Inflammatory macrophage treated with lipopolysaccharide for 4 hours (primary cell): ENCODE measurements around the gene TCHH.
"Not testable (repeated sequence)": the region's sequence is repeated elsewhere in the genome, so short reads cannot be mapped to it uniquely, and the experiment has no call there.

Experiments
- DNase-seq: peaks from one replicate; pipeline ENCODE4 v3.0.0-alpha.2; 2020

The TCHH gene, protein sequence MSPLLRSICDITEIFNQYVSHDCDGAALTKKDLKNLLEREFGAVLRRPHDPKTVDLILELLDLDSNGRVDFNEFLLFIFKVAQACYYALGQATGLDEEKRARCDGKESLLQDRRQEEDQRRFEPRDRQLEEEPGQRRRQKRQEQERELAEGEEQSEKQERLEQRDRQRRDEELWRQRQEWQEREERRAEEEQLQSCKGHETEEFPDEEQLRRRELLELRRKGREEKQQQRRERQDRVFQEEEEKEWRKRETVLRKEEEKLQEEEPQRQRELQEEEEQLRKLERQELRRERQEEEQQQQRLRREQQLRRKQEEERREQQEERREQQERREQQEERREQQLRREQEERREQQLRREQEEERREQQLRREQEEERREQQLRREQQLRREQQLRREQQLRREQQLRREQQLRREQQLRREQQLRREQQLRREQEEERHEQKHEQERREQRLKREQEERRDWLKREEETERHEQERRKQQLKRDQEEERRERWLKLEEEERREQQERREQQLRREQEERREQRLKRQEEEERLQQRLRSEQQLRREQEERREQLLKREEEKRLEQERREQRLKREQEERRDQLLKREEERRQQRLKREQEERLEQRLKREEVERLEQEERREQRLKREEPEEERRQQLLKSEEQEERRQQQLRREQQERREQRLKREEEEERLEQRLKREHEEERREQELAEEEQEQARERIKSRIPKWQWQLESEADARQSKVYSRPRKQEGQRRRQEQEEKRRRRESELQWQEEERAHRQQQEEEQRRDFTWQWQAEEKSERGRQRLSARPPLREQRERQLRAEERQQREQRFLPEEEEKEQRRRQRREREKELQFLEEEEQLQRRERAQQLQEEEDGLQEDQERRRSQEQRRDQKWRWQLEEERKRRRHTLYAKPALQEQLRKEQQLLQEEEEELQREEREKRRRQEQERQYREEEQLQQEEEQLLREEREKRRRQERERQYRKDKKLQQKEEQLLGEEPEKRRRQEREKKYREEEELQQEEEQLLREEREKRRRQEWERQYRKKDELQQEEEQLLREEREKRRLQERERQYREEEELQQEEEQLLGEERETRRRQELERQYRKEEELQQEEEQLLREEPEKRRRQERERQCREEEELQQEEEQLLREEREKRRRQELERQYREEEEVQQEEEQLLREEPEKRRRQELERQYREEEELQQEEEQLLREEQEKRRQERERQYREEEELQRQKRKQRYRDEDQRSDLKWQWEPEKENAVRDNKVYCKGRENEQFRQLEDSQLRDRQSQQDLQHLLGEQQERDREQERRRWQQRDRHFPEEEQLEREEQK (N-terminal part only)

DNA sequence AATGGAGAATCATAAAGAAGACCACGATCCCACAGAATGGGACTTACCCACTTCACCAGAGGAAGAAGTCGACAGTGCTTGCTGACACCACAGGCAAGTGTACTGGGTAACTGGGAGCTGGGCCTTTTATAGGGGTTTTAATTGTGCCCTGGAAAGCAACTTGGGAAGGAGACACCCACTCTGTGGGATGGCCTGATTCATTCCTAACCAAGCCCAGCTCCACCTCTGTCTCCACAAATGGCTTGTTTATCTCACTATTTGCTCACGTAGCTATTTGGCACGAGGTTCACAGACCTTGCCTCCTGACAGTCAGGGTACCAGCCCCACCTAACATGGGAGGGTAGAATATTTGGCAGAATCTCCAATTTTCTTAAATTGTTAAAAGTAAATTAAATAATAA is at the start of gene TCHH:
TCHH (minus strand) TSS at position 101 of the 400 bp plus-strand sequence. CDS start 1,364 bp downstream, outside the sequence.
- no peak for DNase-seq

DNA sequence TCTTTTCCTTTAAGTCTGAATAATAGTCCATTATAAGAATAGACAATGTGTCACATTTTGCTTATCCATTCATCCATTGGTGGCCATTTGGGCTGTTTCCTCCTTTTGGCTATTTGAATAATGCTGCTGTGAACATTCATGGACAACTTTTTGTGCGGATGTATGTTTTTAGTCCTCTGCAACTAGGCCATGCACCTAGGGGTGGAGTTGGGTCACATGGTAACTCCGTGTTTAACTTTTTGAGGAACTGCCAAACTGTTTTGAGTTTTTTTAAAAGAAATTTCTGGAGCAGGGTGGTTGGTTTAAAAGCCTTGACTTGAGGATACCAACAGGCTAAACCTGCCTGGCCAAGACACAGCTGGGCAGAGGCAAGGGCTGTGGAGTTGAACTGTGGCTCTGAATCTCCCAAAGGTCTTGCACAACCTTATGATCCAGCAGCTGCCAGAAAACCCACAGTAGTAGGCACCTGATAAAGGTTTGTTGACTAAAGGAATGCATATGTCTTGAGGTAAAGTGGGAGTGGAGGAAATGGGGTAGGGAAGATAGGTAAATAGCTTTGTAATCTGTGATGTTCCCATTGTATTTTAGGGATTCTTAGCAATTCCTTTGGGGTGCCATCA is 49.4 kb upstream of the TCHH start:
- DNase-seq: no peak

DNA sequence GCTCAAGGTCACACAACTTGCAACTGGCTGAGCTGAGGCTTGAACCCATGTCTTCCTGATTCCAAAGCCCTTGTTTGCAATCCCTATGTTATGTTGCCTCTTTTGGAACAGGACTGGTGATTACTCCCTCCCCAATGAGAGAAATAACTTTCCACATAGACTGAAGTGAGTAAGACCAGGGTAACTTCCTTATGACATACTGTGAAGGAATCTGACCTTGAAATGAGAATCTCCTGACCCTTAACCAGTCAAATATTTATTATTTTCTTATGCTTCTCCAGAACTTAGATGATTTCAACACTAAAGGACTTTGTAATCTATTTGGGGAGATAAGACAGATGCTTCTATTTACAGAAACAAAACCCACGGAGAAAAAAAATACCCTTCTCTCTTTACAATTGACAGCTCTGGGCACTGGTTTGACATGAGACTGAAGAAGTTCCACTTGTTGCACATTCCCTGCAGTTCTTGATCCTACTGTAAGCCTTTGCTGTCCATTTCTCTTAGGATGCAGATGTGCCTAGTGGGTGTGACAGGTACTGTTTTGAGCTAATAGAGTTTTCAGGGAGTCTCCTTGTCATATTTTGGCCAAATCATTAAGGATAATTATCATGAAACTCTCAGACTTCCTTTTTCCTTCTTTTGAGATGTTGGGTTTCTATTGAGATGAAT is 47.7 kb upstream of the TCHH start:
- peak; percentile 85 for DNase-seq

DNA sequence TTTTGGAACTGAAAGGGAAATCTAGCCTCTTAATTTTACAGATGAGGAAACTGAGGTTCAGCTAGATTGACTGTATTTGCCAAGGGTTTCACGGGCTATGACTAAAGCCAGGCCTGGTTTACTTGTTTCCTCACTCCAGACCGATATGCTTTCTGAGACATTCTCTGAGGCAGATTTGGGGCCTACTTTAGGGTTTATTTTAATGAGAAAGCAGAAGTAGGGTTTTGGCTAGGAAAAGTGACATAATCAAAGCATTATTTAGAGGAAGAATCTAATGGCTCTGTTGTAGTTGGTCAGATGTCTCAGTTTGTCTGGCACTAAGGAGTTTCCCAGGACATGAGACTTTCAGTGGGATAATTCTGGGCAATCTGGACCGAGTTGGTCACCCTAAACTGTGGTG is 45.3 kb upstream of the TCHH start:
- peak; percentile 94 for DNase-seq

DNA sequence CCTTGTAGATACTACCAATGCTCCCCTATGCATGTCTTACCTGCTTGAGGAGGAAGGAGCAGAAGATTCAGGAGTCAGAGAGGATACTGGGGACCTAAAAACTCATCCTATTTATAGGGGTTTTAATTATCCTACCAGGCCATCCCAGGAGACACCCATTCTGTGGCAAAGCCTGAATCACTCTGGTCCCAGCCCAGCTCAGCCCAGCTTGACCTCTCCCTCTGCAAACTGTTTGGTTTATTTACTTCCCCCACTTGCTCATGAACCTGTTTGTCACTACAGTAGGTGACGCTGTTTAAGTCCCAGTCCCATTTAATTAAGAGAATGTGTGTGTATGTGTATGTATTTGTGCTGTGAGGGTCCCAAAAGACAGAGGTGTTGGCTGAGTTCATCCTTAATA is 43.9 kb upstream of the TCHH start, which contains the start of gene RPTN:
RPTN (minus strand) TSS at position 85 of the 400 bp plus-strand sequence. CDS start 1,339 bp downstream, outside the sequence.
- no peak for DNase-seq

DNA sequence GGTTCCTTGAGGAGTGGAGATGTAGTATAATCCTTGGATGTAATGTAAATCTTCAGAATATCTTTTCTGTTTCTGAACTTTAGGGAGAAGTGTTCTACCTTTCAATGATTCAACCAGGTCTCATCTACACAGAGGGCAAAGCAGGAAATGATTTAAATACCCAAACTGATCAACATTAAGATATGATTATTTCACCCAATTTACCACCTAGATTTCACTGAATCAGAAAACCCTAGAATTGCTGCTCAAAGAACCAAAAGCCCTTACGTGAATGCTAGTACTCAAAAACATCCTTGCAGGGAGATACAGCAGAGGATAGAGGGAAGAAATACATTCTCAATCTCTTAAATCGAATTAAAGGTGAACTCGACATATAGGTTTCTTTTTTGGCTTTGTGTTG is 38.8 kb upstream of the TCHH start:
- DNase-seq: no peak

DNA sequence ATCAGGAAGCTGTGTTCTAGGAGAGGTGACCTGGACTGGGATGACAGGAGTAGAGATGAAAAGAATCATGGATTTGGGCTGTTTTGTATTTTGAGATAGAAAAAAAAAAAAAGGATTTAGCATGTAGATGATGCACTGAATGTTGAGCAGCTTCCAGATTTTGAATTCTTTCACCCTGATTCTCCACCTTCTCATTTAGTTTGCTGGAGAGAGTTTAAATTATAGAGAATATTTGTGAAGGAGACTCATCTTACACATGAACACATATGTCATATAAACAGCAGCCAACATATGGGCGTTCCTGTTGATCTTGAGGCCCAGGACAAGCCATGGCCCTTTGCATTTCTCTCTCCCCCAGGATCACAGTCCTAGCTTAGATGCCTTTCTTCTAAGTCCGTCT is 36.4 kb upstream of the TCHH start:
- no peak for DNase-seq

DNA sequence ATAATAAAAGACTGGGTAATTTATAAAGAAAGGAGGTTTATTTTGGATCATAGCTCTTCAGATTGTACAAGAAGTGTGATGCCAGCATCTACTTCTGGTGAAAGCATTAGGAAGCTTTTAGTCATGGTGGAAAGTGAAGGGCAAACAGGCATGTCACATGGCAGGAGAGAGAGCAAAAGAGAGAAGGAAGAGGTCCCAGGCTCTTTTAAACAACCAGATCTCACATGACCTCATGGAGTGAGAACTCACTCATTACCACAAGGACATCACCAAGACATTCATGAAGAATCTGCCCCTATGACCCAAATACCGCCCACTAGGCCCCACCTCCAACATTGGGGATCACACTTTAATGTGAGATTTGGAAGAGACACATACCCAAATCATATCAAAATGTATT is 33.7 kb upstream of the TCHH start:
- DNase-seq: peak; percentile 57

DNA sequence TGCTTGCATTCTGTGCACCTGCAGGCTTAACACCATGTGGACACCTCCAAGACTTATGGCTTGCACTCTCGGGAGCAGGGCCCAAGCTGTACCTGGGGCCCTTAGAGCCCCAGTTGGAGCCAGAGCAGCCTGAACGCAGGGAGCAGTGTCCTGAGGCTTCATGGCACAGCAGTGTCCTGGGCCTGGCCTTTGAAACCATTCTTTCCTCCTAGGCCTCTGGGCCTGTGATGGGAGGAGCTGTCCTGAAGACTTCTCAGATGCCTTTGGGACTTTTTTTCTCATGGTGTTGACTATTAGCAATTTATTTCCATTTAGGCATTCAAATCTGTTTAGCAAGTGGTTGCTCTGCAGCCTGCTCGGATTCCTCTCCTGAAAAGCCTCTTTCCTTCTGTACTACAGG is 32.8 kb upstream of the TCHH start:
- no peak for DNase-seq

DNA sequence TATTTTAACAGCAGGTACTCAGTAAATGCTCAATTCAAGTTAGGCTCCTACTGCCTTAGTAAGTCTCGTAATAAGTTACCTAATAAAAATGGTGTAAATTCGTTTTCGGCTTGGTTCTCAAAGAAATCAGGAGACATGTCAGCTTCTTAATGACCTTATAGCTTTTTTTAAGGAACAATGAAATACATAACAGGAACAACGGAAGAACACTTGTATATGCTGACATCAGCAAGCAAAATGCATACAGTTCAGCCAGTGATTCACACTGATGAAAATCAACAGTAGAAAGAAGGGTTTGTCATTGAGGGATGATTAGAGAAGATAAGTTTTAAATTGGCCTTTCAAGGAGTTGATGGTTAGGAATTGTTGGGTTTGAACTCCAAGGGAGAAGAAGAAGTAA is 30.5 kb upstream of the TCHH start:
- DNase-seq: peak; percentile 55

DNA sequence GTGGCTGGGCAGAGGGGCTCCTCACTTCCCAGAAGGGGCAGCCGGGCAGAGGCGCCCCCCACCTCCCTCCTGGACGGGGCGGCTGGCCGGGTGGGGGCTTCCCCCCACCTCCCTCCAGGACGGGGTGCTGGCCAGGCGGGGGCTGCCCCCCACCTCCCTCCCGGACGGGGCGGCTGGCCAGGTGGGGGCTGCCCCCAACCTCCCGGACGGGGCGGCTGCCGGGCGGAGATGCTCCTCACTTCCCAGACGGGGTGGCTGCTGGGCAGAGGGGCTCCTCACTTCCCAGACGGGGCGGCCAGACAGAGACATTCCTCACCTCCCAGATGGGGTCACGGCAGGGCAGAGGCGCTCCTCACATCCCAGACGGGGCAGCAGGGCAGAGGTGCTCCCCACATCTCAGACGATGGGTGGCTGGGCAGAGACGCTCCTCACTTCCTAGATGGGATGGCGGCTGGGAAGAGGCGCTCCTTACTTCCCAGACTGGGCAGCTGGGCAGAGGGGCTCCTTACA is 29.5 kb upstream of the TCHH start:
- not testable (repeated sequence) for DNase-seq

DNA sequence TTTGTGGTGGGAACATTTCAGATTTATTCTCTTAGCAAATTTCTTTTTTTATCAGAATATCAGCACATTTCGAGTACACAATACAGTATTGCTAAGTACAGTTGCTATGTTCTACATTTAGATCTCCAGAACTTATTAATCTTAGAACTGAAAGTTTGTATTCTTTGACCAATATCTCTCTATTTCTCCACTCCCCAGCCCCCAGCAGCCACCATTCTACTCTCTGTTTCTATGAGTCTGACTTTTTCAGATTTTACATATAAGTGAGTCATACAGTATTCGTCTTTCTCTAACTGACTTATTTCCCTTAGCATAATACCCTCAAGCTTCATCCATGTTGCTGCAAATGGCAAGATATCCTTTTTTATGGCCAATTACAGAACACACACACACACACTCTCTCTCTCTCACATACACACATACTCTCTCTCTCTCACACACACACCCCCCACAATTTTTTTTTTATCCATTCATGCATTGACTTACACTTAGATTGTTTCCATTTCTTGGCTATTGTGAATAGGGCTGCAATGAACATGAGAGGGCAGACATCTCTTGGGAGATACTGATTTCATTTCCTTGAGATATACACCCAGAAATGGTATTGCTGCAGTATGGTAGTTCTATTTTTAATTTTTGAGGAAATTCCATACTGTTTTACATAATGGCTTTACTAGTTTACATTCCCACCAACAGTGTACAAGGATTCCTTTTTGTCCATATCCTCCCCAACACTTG is 28.1 kb upstream of the TCHH start:
- no peak for DNase-seq

DNA sequence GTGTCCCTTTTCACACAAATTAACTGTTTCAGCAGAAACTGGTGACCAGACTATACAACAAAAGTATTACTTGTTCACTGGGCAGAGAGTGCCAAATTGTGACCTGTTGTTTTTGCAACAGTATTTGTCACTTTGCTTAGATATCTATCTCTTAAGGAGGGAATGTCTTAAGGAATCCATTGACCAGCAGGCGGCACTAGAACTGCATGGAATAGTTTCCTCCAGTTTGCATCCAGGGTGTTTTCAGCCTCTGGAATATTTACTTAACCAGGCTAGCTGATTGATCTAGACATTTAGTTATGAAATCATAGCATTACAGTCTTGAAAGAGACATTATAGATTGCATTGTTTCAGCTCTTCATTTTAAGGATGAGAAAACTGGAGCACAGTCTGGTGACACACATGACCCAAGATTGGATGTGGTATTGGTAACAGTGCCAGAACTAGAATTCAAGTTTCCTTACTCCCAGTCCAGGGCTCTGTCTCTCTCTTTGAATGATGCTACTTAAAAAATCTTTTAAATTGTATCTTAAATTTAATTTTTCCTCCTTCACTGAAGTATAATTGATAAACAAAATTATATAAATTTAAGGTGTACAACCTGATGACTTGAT is 26.8 kb upstream of the TCHH start:
- DNase-seq: peak; percentile 74

DNA sequence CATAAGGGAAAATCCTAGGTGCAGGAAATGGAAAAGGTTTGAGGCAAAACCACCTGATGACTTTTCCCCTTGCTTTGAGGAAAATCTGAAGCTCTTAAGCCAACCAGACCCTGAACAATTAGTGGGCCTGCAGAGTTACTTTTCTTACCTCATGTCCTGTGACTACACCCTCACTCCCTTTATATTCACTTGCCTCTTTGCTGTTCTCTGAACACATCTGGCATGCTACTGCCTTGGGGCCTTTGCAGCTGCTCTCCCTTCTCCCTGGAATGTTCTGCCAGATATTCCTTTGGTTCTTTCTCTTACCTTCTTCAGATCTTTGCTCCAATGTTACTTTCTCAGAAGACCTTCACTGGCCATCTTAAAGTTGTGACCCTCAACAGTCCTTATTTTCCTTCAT is 22.0 kb upstream of the TCHH start:
- no peak for DNase-seq

DNA sequence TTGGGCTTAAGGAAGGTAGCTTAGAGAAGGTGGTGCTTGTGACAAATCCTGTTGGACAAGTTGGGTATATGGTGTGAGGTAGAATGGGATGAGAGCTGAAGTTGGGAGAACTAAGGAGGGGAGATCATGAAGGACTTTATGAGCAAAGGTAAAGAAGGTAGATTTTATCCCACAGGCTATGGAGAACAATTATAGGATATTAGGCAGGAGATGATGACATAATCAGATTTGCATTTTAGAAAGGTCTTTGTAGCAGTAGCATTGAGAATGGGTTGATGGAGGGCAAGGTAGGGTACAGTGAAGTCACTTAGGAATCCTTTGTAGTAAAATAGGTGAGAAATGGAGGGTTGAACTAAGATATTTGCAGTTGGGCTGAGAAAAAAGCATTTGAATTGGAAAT is 14.9 kb upstream of the TCHH start:
- no peak for DNase-seq

DNA sequence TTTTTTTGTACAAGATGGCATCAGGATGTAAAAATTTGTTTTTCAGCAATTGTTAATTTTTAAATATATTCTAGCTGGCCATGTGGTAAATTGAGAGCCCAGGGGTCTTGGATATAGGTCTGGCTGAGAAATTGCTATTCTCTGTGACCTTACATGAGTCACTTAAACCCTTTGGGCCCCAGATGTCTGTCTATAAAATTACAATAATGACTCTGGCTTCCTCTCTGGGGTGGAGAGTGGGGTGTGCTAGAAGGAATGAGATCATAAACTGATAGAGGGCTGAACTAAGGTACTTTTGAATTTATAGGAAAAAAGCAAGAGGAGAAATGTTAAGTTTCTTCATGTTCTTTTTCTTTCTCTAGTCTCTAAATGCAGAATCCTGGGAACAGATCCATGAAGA is 12.4 kb upstream of the TCHH start:
- DNase-seq: no peak

DNA sequence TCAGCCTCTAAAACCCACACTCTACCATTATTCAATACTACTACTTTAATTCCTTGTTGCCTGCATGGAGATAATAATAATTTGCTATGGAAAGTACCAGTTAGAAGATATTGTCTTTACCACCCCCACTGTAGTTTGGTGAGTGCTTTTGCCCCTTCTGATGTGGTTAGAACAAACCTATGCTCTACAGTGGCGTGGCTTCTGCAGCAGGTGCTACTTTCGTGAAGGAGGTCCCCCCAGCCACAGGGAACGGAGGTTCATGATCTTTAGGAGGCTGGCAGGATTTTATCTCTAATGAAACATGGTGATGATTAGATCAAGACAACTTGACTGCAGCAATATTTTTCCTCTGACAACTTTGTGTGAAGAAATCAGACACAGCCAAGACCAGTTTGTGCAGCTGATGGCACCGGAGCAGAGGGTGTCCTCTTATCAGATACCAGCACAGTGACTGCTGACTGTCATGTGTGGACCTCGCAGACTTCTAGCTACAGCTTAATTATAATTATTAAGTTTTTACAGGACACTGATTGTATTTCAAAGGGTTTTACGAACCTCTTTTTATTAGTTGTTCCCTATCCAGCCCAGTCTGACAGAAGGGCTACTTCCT is 10.7 kb upstream of the TCHH start:
- no peak for DNase-seq

DNA sequence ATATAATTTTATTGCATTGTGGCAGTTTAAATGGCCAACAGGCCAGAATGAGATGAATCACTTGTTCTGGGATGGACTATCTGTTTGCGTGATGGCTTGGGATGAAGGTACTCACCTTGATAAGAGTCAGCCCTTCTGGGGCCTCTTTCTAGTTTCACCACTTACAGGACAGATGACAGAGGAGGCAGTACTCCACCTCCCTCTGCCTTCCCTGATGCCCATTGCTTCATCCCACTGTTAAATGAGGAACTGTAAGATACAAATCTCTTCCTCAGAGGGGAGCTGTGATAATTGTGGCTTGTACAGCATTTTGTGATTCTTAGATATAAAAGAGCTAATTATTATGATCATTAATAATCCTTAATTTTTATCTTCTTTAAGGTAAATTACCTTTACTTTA is 3.7 kb upstream of the TCHH start:
- DNase-seq: peak; percentile 49

DNA sequence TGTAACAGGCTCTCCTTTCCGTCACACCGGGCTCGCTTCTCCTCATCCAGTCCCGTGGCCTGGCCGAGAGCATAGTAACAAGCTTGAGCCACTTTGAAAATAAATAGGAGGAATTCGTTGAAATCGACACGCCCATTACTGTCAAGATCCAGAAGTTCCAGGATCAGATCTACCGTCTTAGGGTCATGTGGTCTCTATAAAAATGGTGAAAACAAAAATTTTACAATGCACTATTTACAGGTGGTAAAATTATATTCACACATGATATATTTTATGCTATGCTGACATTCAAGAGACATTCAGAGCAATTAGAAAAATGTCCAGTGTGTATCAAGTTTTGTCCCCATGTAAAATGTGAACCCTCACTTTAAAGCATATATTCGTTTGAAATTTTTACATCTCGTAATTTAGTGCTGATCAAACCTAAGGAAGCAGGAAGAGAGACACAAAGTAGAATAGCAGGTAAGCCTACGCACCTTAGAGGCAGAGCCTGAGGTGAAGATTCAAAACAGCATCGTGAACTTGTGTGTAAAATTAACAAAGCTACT is 2.3 kb downstream of the TCHH start:
- DNase-seq: no peak
